SK-N-SH treated with all-trans-retinoic acid at 6 μM for 48 hours (cell line): ENCODE results near the gene SH3YL1.

Experiments used
- ATAC-seq: fragments of 200-7000 bp; cut with Tn5 transposase; 3 replicates; pipeline ENCODE4 v1.9.1; 2020; ENCODE audit warnings: mild to moderate bottlenecking, moderate library complexity
- BACH2 ChIP-seq: fragments of 250-450 bp; sonication (Bioruptor Pico); IDR thresholded peaks from 2 replicates; pipeline ENCODE4 v1.9.0; 2021; ENCODE audit warnings: mild to moderate bottlenecking, borderline replicate concordance
- CSDC2 ChIP-seq: fragments of 250-450 bp; sonication (Bioruptor Pico); IDR thresholded peaks from 2 replicates; pipeline ENCODE4 v1.5.0; 2020; ENCODE audit warnings: mild to moderate bottlenecking, moderate library complexity
- GLIS3 ChIP-seq: fragments of 250-450 bp; sonication (Bioruptor Pico); IDR thresholded peaks from 2 replicates; pipeline ENCODE4 v1.5.0; 2020; ENCODE audit warnings: mild to moderate bottlenecking, moderate library complexity
- ISL1 ChIP-seq: fragments of 250-450 bp; sonication (Bioruptor Pico); IDR thresholded peaks from 2 replicates; pipeline ENCODE4 v2.1.2; 2022; ENCODE audit warnings: mild to moderate bottlenecking, moderate library complexity
- OSR1 ChIP-seq: fragments of 250-450 bp; sonication (Bioruptor Pico); IDR thresholded peaks from 2 replicates; pipeline ENCODE4 v1.8.0; 2022; ENCODE audit warnings: moderate library complexity, mild to moderate bottlenecking, inconsistent platforms
- PPARA ChIP-seq: fragments of 250-450 bp; sonication (Bioruptor Pico); IDR thresholded peaks from 2 replicates; pipeline ENCODE4 v1.5.0; 2020; ENCODE audit warnings: mild to moderate bottlenecking, borderline replicate concordance
- RARB ChIP-seq: fragments of 250-450 bp; sonication (Bioruptor Pico); IDR thresholded peaks from 2 replicates; pipeline ENCODE4 v1.8.0; 2021; ENCODE audit warnings: mild to moderate bottlenecking, moderate library complexity
- SNAI2 ChIP-seq: fragments of 250-450 bp; sonication (Bioruptor Pico); IDR thresholded peaks from 2 replicates; pipeline ENCODE4 v1.5.0; 2020; ENCODE audit warnings: mild to moderate bottlenecking, moderate library complexity
- TCF4 ChIP-seq: fragments of 250-450 bp; sonication (Bioruptor Pico); IDR thresholded peaks from 2 replicates; pipeline ENCODE4 v1.8.0; 2021; ENCODE audit warnings: mild to moderate bottlenecking, moderate library complexity, borderline replicate concordance
- TOX ChIP-seq: fragments of 250-450 bp; sonication (Bioruptor Pico); IDR thresholded peaks from 2 replicates; pipeline ENCODE4 v1.8.0; 2021; ENCODE audit warnings: mild to moderate bottlenecking, moderate library complexity, borderline replicate concordance
- ZC3H10 ChIP-seq: fragments of 250-450 bp; sonication (Bioruptor Pico); IDR thresholded peaks from 2 replicates; pipeline ENCODE4 v1.5.1; 2021; ENCODE audit warnings: mild to moderate bottlenecking, moderate library complexity
- ZFP3 ChIP-seq: fragments of 250-450 bp; sonication (Bioruptor Pico); IDR thresholded peaks from 2 replicates; pipeline ENCODE4 v1.5.0; 2020; ENCODE audit warnings: mild to moderate bottlenecking, moderate library complexity
- ZFP30 ChIP-seq: fragments of 450-650 bp; formaldehyde crosslinking; IDR thresholded peaks from 2 replicates; pipeline ENCODE4 v1.5.0; 2022; ENCODE audit warnings: mild to moderate bottlenecking, moderate library complexity
- ZNF565 ChIP-seq: fragments of 450-650 bp; formaldehyde crosslinking; conservative IDR thresholded peaks from 2 replicates; pipeline ENCODE4 v1.5.0; 2020; ENCODE audit warnings: low read depth, mild to moderate bottlenecking, moderate library complexity
- ZNF70 ChIP-seq: fragments of 450-650 bp; formaldehyde crosslinking; IDR thresholded peaks from 2 replicates; pipeline ENCODE4 v1.5.0; 2020; ENCODE audit warnings: mild to moderate bottlenecking, moderate library complexity
- ZNF8 ChIP-seq: fragments of 450-650 bp; formaldehyde crosslinking; IDR thresholded peaks from 2 replicates; pipeline ENCODE4 v1.5.0; 2020; ENCODE audit warnings: mild to moderate bottlenecking, moderate library complexity
- TF ChIP-seq, protein P1 (sequence below): fragments of 250-450 bp; sonication (Bioruptor Pico); IDR thresholded peaks from 2 replicates; pipeline ENCODE4 v1.5.1; 2021; ENCODE audit warnings: mild to moderate bottlenecking, moderate library complexity
- TF ChIP-seq, protein P2 (sequence below): fragments of 250-450 bp; sonication (Bioruptor Pico); IDR thresholded peaks from 2 replicates; pipeline ENCODE4 v1.5.1; 2020; ENCODE audit warnings: low read depth, mild to moderate bottlenecking, moderate library complexity
- TF ChIP-seq, protein P3 (sequence below): fragments of 250-450 bp; sonication (Bioruptor Pico); IDR thresholded peaks from 2 replicates; pipeline ENCODE4 v1.5.0; 2020; ENCODE audit warnings: mild to moderate bottlenecking, moderate library complexity
- TF ChIP-seq, protein P4 (sequence below): fragments of 250-450 bp; sonication (Bioruptor Pico); IDR thresholded peaks from 2 replicates; pipeline ENCODE4 v1.8.0; 2021; ENCODE audit warnings: low read depth, mild to moderate bottlenecking, moderate library complexity, borderline replicate concordance
- TF ChIP-seq, protein P5 (sequence below): fragments of 250-450 bp; sonication (Bioruptor Pico); IDR thresholded peaks from 2 replicates; pipeline ENCODE4 v1.8.0; 2020; ENCODE audit warnings: mild to moderate bottlenecking, moderate library complexity, borderline replicate concordance

The SH3YL1 gene

DNA sequence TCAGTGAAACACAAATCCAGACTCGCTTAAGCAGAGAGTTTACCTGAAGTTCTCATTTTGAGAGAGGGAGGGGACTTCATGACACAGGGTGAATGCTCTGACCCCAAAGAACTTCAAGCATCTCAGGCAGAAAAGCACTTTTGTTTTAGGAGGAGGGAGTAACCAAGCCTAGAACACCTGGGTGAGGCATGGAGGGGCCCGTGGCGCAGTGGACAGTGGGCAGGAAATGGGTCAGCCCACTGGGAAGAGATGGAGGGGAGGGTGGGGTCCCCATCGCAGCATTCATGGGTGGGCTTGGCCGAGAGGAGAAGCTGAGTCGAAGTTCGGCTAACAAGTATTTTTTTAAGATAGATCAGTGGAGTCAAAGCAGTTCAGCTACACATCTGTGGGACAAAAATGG is 67.9 kb downstream of the SH3YL1 start:
- no peak for ATAC-seq
- TF ChIP-seq OSR1 (no peak), ISL1 (CRISPR knock-in tag) (no peak), GLIS3 (CRISPR knock-in tag) (no peak), ZFP30 (CRISPR knock-in tag) (no peak), PPARA (no peak), BACH2 (no peak), RARB (CRISPR knock-in tag) (no peak), ZC3H10 (CRISPR knock-in tag) (no peak), CSDC2 (no peak), TOX (CRISPR knock-in tag) (no peak), ZNF8 (CRISPR knock-in tag) (no peak), ZFP3 (CRISPR knock-in tag) (no peak), ZNF70 (CRISPR knock-in tag) (no peak), TCF4 (no peak), SNAI2 (no peak)
- TF ChIP-seq, protein P1, sequence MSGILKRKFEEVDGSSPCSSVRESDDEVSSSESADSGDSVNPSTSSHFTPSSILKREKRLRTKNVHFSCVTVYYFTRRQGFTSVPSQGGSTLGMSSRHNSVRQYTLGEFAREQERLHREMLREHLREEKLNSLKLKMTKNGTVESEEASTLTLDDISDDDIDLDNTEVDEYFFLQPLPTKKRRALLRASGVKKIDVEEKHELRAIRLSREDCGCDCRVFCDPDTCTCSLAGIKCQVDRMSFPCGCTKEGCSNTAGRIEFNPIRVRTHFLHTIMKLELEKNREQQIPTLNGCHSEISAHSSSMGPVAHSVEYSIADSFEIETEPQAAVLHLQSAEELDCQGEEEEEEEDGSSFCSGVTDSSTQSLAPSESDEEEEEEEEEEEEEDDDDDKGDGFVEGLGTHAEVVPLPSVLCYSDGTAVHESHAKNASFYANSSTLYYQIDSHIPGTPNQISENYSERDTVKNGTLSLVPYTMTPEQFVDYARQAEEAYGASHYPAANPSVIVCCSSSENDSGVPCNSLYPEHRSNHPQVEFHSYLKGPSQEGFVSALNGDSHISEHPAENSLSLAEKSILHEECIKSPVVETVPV (CRISPR knock-in tag), result no peak
- TF ChIP-seq, protein P2, sequence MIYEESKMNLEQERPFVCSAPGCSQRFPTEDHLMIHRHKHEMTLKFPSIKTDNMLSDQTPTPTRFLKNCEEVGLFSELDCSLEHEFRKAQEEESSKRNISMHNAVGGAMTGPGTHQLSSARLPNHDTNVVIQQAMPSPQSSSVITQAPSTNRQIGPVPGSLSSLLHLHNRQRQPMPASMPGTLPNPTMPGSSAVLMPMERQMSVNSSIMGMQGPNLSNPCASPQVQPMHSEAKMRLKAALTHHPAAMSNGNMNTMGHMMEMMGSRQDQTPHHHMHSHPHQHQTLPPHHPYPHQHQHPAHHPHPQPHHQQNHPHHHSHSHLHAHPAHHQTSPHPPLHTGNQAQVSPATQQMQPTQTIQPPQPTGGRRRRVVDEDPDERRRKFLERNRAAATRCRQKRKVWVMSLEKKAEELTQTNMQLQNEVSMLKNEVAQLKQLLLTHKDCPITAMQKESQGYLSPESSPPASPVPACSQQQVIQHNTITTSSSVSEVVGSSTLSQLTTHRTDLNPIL, result no peak
- TF ChIP-seq, protein P3, sequence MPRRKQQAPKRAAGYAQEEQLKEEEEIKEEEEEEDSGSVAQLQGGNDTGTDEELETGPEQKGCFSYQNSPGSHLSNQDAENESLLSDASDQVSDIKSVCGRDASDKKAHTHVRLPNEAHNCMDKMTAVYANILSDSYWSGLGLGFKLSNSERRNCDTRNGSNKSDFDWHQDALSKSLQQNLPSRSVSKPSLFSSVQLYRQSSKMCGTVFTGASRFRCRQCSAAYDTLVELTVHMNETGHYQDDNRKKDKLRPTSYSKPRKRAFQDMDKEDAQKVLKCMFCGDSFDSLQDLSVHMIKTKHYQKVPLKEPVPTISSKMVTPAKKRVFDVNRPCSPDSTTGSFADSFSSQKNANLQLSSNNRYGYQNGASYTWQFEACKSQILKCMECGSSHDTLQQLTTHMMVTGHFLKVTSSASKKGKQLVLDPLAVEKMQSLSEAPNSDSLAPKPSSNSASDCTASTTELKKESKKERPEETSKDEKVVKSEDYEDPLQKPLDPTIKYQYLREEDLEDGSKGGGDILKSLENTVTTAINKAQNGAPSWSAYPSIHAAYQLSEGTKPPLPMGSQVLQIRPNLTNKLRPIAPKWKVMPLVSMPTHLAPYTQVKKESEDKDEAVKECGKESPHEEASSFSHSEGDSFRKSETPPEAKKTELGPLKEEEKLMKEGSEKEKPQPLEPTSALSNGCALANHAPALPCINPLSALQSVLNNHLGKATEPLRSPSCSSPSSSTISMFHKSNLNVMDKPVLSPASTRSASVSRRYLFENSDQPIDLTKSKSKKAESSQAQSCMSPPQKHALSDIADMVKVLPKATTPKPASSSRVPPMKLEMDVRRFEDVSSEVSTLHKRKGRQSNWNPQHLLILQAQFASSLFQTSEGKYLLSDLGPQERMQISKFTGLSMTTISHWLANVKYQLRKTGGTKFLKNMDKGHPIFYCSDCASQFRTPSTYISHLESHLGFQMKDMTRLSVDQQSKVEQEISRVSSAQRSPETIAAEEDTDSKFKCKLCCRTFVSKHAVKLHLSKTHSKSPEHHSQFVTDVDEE (CRISPR knock-in tag), result no peak
- TF ChIP-seq, protein P4, sequence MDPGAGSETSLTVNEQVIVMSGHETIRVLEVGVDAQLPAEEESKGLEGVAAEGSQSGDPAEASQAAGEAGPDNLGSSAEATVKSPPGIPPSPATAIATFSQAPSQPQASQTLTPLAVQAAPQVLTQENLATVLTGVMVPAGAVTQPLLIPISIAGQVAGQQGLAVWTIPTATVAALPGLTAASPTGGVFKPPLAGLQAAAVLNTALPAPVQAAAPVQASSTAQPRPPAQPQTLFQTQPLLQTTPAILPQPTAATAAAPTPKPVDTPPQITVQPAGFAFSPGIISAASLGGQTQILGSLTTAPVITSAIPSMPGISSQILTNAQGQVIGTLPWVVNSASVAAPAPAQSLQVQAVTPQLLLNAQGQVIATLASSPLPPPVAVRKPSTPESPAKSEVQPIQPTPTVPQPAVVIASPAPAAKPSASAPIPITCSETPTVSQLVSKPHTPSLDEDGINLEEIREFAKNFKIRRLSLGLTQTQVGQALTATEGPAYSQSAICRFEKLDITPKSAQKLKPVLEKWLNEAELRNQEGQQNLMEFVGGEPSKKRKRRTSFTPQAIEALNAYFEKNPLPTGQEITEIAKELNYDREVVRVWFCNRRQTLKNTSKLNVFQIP (CRISPR knock-in tag), result no peak
- TF ChIP-seq, protein P5, sequence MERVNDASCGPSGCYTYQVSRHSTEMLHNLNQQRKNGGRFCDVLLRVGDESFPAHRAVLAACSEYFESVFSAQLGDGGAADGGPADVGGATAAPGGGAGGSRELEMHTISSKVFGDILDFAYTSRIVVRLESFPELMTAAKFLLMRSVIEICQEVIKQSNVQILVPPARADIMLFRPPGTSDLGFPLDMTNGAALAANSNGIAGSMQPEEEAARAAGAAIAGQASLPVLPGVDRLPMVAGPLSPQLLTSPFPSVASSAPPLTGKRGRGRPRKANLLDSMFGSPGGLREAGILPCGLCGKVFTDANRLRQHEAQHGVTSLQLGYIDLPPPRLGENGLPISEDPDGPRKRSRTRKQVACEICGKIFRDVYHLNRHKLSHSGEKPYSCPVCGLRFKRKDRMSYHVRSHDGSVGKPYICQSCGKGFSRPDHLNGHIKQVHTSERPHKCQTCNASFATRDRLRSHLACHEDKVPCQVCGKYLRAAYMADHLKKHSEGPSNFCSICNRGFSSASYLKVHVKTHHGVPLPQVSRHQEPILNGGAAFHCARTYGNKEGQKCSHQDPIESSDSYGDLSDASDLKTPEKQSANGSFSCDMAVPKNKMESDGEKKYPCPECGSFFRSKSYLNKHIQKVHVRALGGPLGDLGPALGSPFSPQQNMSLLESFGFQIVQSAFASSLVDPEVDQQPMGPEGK (CRISPR knock-in tag), result no peak

DNA sequence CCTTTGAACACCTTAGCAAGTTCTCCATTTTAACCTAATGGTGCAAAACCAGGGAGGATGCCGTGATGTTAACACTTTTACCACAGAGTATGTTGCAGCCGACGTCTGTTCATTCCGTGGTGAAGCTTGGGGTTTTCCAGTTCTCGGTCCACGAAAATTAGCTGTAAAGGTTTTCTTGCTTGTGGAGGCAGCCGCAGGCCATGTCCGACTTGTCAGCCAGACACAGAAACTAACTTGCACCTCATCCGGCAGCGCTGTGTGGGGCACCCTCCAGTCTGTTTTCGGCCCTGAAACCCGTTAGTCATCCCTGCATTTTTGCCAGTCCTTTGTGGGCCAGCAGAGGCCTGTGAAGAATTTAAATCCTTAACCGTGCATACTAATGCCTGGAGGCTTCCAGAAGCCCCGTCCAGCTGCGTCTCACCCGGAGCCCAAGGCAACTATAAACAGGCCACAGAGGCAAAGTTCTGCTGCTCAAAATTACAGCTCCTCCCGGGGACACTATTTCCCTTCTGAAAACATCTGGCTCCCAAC is 70.6 kb downstream of the SH3YL1 start:
- ATAC-seq, result no peak
- no peak for TF ChIP-seq TCF4
- no peak for TF ChIP-seq RARB (CRISPR knock-in tag)
- no peak for TF ChIP-seq ZNF565 (CRISPR knock-in tag)
- TF ChIP-seq ZC3H10 (CRISPR knock-in tag), result no peak
- TF ChIP-seq, protein P1 (CRISPR knock-in tag), result no peak
